Brain microvascular endothelial cell (primary cell): ENCODE data around the gene MATK.

Experiments
- DNase-seq: peaks from one replicate; pipeline ENCODE4 v3.0.0-alpha.2; 2020
- H3K27ac ChIP-seq: fragments of 250-450 bp; sonication (Bioruptor Pico); 2 replicates; pipeline ENCODE4 v1.5.1; 2020; ENCODE audit warnings: mild to moderate bottlenecking, moderate library complexity
- H3K27me3 ChIP-seq: fragments of 250-450 bp; sonication (Bioruptor Pico); replicated peaks from 2 replicates; pipeline ENCODE4 v1.5.1; 2020; ENCODE audit warnings: mild to moderate bottlenecking
- H3K36me3 ChIP-seq: fragments of 250-450 bp; sonication (Bioruptor Pico); replicated peaks from 2 replicates; pipeline ENCODE4 v1.5.1; 2020; ENCODE audit warnings: mild to moderate bottlenecking
- H3K4me3 ChIP-seq: 2 replicates; pipeline ENCODE4 v1.5.1; 2011; ENCODE audit warnings: low read depth, mild to moderate bottlenecking, control low read depth, low read length, moderate library complexity
- CTCF ChIP-seq: IDR thresholded peaks from 2 replicates; pipeline ENCODE4 v1.5.1; 2011; ENCODE audit warnings: low read depth, mild to moderate bottlenecking, moderate library complexity, low read length, control low read depth, inconsistent platforms; ENCODE audit errors: missing control alignments
- in situ Hi-C: cut with HindIII; loops from 2 replicates; pipeline ENCODE4 v1.10.0; 2017; ENCODE audit warnings: low sequenced_read_pairs, low pct_ligation_motif_present

The MATK gene

GRCh38 chr19:3776479-3777040, 9.6 kb downstream of the MATK start:
- no peak for DNase-seq
- no peak overlapping the region for H3K4me3 ChIP-seq
- H3K36me3 ChIP-seq: no peaks in the 10 kb centered on the region
- H3K27me3 ChIP-seq: no peaks in the 10 kb centered on the region
- no peak for TF ChIP-seq CTCF
- in situ Hi-C loops: no loop called here
- no peak overlapping the region for H3K27ac ChIP-seq

GRCh38 chr19:3775831-3776230, 10.3 kb downstream of the MATK start:
- Histone ChIP-seq H3K36me3 (no peaks in the 10 kb centered on the region), H3K27ac (no peak overlapping the region), H3K27me3 (no peaks in the 10 kb centered on the region), H3K4me3 (no peak overlapping the region)
- no peak for DNase-seq
- no peak for TF ChIP-seq CTCF
- in situ Hi-C loops: no loop called here

- no peak overlapping the region for H3K27ac ChIP-seq
- no peak for DNase-seq
- no peaks in the 10 kb centered on the region for H3K27me3 ChIP-seq
- in situ Hi-C loops: no loop called here
- no peak for TF ChIP-seq CTCF
- H3K36me3 ChIP-seq: no peaks in the 10 kb centered on the region
- H3K4me3 ChIP-seq: no peak overlapping the region
These were observed 10.8 kb downstream of the MATK start for GRCh38 chr19:3775374-3775711.

- H3K27me3 ChIP-seq: no peaks in the 10 kb centered on the region
These were observed 11.4 kb downstream of the MATK start for GRCh38 chr19:3774621-3775373.

GRCh38 chr19:3773814-3774515, 12.2 kb downstream of the MATK start:
- Histone ChIP-seq H3K4me3 (no peak overlapping the region), H3K27ac (no peak overlapping the region), H3K36me3 (no peaks in the 10 kb centered on the region), H3K27me3 (no peaks in the 10 kb centered on the region)
- in situ Hi-C loops: no loop called here
- TF ChIP-seq CTCF: no peak
- no peak for DNase-seq

More at GRCh38 chr19:3774621-3775373, 11.4 kb downstream of the MATK start:
- no peaks in the 10 kb centered on the region for H3K36me3 ChIP-seq
- in situ Hi-C loops: no loop called here
- H3K27ac ChIP-seq: no peak overlapping the region
- no peak for TF ChIP-seq CTCF
- no peak for DNase-seq
- no peak overlapping the region for H3K4me3 ChIP-seq
